Measurements from ENCODE around the gene FAM174B.

DNA sequence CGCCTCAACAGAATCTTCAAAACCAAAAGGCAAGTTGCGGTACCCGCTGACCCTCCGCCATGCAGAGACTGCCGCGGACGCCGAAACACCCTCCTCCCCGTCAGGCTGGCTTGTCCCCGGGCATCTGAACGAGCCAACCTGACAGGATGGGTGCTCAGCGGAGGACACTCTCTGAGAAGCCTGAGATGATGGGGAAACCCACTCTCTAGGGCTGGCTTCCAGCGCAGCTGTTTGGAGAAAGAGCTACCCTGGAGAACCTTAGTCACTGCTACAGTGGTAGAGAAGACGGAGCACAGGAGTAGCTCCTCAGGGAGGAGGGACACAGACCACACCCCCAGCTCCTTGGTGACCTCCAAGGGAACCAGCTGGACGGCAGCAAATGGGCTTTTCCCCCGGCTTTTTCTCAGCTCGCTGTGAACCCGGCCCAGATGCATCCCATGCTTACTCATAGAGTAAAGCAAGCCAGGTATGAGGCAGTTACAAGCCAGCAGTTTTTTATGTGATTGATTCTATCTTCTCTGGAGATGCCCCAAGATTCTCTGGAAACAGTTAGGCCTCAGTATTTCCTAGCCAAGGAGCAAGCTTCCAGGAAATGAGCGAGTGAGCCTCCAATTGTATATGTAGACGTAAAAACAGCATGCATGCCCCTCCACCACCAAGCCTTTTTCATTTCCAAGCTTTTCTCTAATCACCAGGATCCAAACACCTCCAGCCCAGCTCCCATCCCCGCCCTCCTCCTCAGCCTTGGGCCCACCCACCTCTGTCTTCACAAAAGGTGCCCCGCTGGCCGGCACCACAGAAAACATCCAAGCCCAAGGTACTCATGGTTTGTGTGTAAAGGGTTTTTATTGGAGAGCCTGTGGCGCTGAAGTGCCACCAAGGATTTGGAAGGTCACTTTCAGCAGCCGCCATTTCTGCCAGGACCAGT lies 38.7 kb downstream of the FAM174B start:
- TF ChIP-seq CTCF (conservative IDR thresholded peaks at IDR 0.05 in 1 of 2, IDR thresholded peaks at IDR 0.05 in 1 of 2; ENCODE audit: extremely low read depth in 1 of 2, insufficient read depth in 1 of 2, low read depth in 1 of 2, low read length in 2 of 2) = no peak
- TF ChIP-seq EZH2 (IDR thresholded peaks at IDR 0.05; ENCODE audit: borderline replicate concordance, low read length) = no peak
